Muscle layer of colon (tissue), 2 donors: Measurements from ENCODE around the gene WDR26.
A peak's percentile ranks its signal among the peaks of the same experiment; 100 is the strongest.
"Not testable (repeated sequence)": the region's sequence is repeated elsewhere in the genome, so short reads cannot be mapped to it uniquely, and the experiment has no call there.

Experiments
- H3K27ac ChIP-seq: one replicate; pipeline ENCODE4 v1.7.0; 2013; ENCODE audit warnings: low read depth, mild to moderate bottlenecking, low read length, moderate library complexity
- H3K27me3 ChIP-seq, 2 donors: one replicate each; pipeline ENCODE4 v1.7.0; 2013; ENCODE audit warnings: low read length in 2 of 2, mild to moderate bottlenecking in 2 of 2; ENCODE audit not compliant: insufficient read depth in 2 of 2, control insufficient read depth in 1 of 2
- H3K36me3 ChIP-seq: one replicate; pipeline ENCODE4 v1.7.0; 2013; ENCODE audit warnings: mild to moderate bottlenecking, low read length; ENCODE audit not compliant: insufficient read depth
- H3K4me1 ChIP-seq: one replicate; pipeline ENCODE4 v1.7.0; 2013; ENCODE audit warnings: mild to moderate bottlenecking, low read length; ENCODE audit not compliant: insufficient read depth
- H3K4me3 ChIP-seq, 2 donors: one replicate each; pipeline ENCODE4 v1.7.0; 2013; ENCODE audit warnings: low read length in 2 of 2, low read depth in 1 of 2, mild to moderate bottlenecking in 1 of 2, moderate library complexity in 1 of 2
- H3K9ac ChIP-seq: one replicate; pipeline ENCODE4 v1.7.0; 2013; ENCODE audit warnings: low read length
- H3K9me3 ChIP-seq: one replicate; pipeline ENCODE4 v1.7.0; 2013; ENCODE audit warnings: mild to moderate bottlenecking, low read length
- donor health status: abdominal sarcoma.
- donor health status: Adenocarcinoma of cecum.

Gene WDR26

GRCh38 chr1:224434691-224435317 is at the start of gene WDR26:
WDR26 (minus strand) TSS chr1:224434797.
- Histone ChIP-seq H3K4me3 (peak within 1 kb of the TSS; percentile 96 to 98), H3K9ac (peak within 1 kb of the TSS; percentile 96), H3K27me3 (no peaks in the 10 kb centered on the region), H3K9me3 (no peaks in the 10 kb centered on the region), H3K27ac (peak within 1 kb of the TSS; percentile 95), H3K36me3 (no peaks in the 10 kb centered on the region), H3K4me1 (peaks cover 27% of the 10 kb centered on the region)

GRCh38 chr1:224483206-224483605 is 48.6 kb upstream of the WDR26 start:
- not testable (repeated sequence) for H3K27ac ChIP-seq, H3K27me3 ChIP-seq, H3K9me3 ChIP-seq, H3K4me3 ChIP-seq, H3K4me1 ChIP-seq, H3K36me3 ChIP-seq, H3K9ac ChIP-seq

- Histone ChIP-seq H3K9me3 (no peaks in the 10 kb centered on the region), H3K27ac (no peak overlapping the region), H3K4me1 (no peaks in the 10 kb centered on the region), H3K4me3 (no peak overlapping the region), H3K36me3 (no peaks in the 10 kb centered on the region), H3K27me3 (no peaks in the 10 kb centered on the region), H3K9ac (no peak overlapping the region)
Measured at GRCh38 chr1:224482619-224483018, 48.0 kb upstream of the WDR26 start.

- H3K9ac ChIP-seq: no peak overlapping the region
- H3K9me3 ChIP-seq: no peaks in the 10 kb centered on the region
- H3K27ac ChIP-seq: no peak overlapping the region
- H3K27me3 ChIP-seq: no peaks in the 10 kb centered on the region
- H3K36me3 ChIP-seq: no peaks in the 10 kb centered on the region
- no peaks in the 10 kb centered on the region for H3K4me1 ChIP-seq
- H3K4me3 ChIP-seq: no peak overlapping the region
Measured at GRCh38 chr1:224481601-224482000, 47.0 kb upstream of the WDR26 start.

GRCh38 chr1:224480888-224481459 is 46.4 kb upstream of the WDR26 start:
- H3K4me3 ChIP-seq, H3K9ac ChIP-seq, H3K36me3 ChIP-seq, H3K27me3 ChIP-seq, H3K4me1 ChIP-seq, H3K9me3 ChIP-seq, H3K27ac ChIP-seq: not testable (repeated sequence)

GRCh38 chr1:224480200-224480599 is 45.6 kb upstream of the WDR26 start:
- H3K27me3 ChIP-seq, H3K27ac ChIP-seq, H3K9ac ChIP-seq, H3K36me3 ChIP-seq, H3K9me3 ChIP-seq, H3K4me3 ChIP-seq, H3K4me1 ChIP-seq: not testable (repeated sequence)

GRCh38 chr1:224472806-224473205 is 38.2 kb upstream of the WDR26 start:
- no peak overlapping the region for H3K9ac ChIP-seq
- H3K27me3 ChIP-seq: no peaks in the 10 kb centered on the region
- no peaks in the 10 kb centered on the region for H3K9me3 ChIP-seq
- H3K4me1 ChIP-seq: no peaks in the 10 kb centered on the region
- H3K4me3 ChIP-seq: no peak overlapping the region
- H3K27ac ChIP-seq: no peak overlapping the region
- H3K36me3 ChIP-seq: no peaks in the 10 kb centered on the region

- H3K4me1 ChIP-seq: no peaks in the 10 kb centered on the region
- no peak overlapping the region for H3K4me3 ChIP-seq
- H3K27ac ChIP-seq: no peak overlapping the region
- no peaks in the 10 kb centered on the region for H3K27me3 ChIP-seq
- no peaks in the 10 kb centered on the region for H3K36me3 ChIP-seq
- H3K9me3 ChIP-seq: no peaks in the 10 kb centered on the region
- no peak overlapping the region for H3K9ac ChIP-seq
Measured at GRCh38 chr1:224466154-224466553, 31.6 kb upstream of the WDR26 start.

GRCh38 chr1:224459966-224460365 is 25.4 kb upstream of the WDR26 start:
- Histone ChIP-seq H3K9me3 (no peaks in the 10 kb centered on the region), H3K27ac (no peak overlapping the region), H3K9ac (no peak overlapping the region), H3K4me1 (peaks cover 34% of the 10 kb centered on the region), H3K27me3 (no peaks in the 10 kb centered on the region), H3K4me3 (no peak overlapping the region), H3K36me3 (no peaks in the 10 kb centered on the region)

GRCh38 chr1:224458996-224459395 is 24.4 kb upstream of the WDR26 start:
- peaks cover 35% of the 10 kb centered on the region for H3K4me1 ChIP-seq
- H3K36me3 ChIP-seq: no peaks in the 10 kb centered on the region
- no peak overlapping the region for H3K4me3 ChIP-seq
- no peak overlapping the region for H3K9ac ChIP-seq
- H3K9me3 ChIP-seq: no peaks in the 10 kb centered on the region
- H3K27ac ChIP-seq: peak overlapping the region; percentile 43
- no peaks in the 10 kb centered on the region for H3K27me3 ChIP-seq

GRCh38 chr1:224458296-224458695 is 23.7 kb upstream of the WDR26 start:
- H3K36me3 ChIP-seq: no peaks in the 10 kb centered on the region
- H3K9ac ChIP-seq: no peak overlapping the region
- no peak overlapping the region for H3K4me3 ChIP-seq
- H3K9me3 ChIP-seq: no peaks in the 10 kb centered on the region
- H3K4me1 ChIP-seq: peaks cover 40% of the 10 kb centered on the region
- peak overlapping the region; percentile 43 for H3K27ac ChIP-seq
- no peaks in the 10 kb centered on the region for H3K27me3 ChIP-seq

GRCh38 chr1:224457782-224458144 is 23.2 kb upstream of the WDR26 start:
- no peaks in the 10 kb centered on the region for H3K36me3 ChIP-seq
- no peaks in the 10 kb centered on the region for H3K27me3 ChIP-seq
- peaks cover 40% of the 10 kb centered on the region for H3K4me1 ChIP-seq
- H3K4me3 ChIP-seq: peak overlapping the region in 1 of 2 donors; percentile 38
- H3K27ac ChIP-seq: no peak overlapping the region
- H3K9me3 ChIP-seq: no peaks in the 10 kb centered on the region
- no peak overlapping the region for H3K9ac ChIP-seq
